DOHH2 (cell line): ENCODE results near the gene OTUD4.

Experiments
- H3F3A ChIP-seq: fragments of 200-600 bp; sonication (generic), shearing (Covaris generic); 2 replicates; pipeline ENCODE4 v1.6.0; 2016; ENCODE audit warnings: antibody characterized with exemption, mild to moderate bottlenecking; ENCODE audit not compliant: control insufficient read depth, insufficient read depth
- H3K27ac ChIP-seq: fragments of 200-600 bp; sonication (generic); 2 replicates; pipeline ENCODE4 v1.5.1; 2014; ENCODE audit warnings: low read depth, mild to moderate bottlenecking, low read length, moderate library complexity
- H3K27me3 ChIP-seq: fragments of 200-600 bp; sonication (generic); 2 replicates; pipeline ENCODE4 v1.6.1; 2014; ENCODE audit warnings: mild to moderate bottlenecking, low read length, mixed read lengths; ENCODE audit not compliant: control insufficient read depth
- H3K36me3 ChIP-seq: fragments of 200-600 bp; sonication (generic); 2 replicates; pipeline ENCODE4 v1.6.1; 2014; ENCODE audit warnings: mild to moderate bottlenecking, low read length, moderate library complexity, mixed read lengths; ENCODE audit not compliant: control insufficient read depth
- H3K4me1 ChIP-seq: fragments of 200-600 bp; sonication (generic); 2 replicates; pipeline ENCODE4 v1.6.1; 2014; ENCODE audit warnings: mild to moderate bottlenecking, low read length, mixed read lengths; ENCODE audit not compliant: control insufficient read depth
- H3K4me2 ChIP-seq: fragments of 200-600 bp; sonication (generic); 2 replicates; pipeline ENCODE4 v1.6.0; 2014; ENCODE audit warnings: mild to moderate bottlenecking, low read length, moderate library complexity
- H3K4me3 ChIP-seq: fragments of 200-600 bp; sonication (generic); 2 replicates; pipeline ENCODE4 v1.5.1; 2014; ENCODE audit warnings: mild to moderate bottlenecking, low read length, mixed read lengths
- H3K79me2 ChIP-seq: fragments of 200-600 bp; sonication (generic); 2 replicates; pipeline ENCODE4 v1.6.1; 2014; ENCODE audit warnings: mild to moderate bottlenecking, low read length, mixed read lengths; ENCODE audit not compliant: control insufficient read depth
- H3K9me2 ChIP-seq: fragments of 200-600 bp; sonication (generic); replicated peaks from 2 replicates; pipeline ENCODE4 v1.6.1; 2014; ENCODE audit warnings: mild to moderate bottlenecking, low read length, mixed read lengths; ENCODE audit not compliant: control insufficient read depth
- H3K9me3 ChIP-seq: fragments of 200-600 bp; sonication (generic); 2 replicates; pipeline ENCODE4 v1.6.1; 2014; ENCODE audit warnings: antibody characterized with exemption, low read length, mixed read lengths; ENCODE audit not compliant: control insufficient read depth, insufficient read depth
- H4K20me1 ChIP-seq: fragments of 200-600 bp; sonication (generic); 2 replicates; pipeline ENCODE4 v1.6.0; 2014; ENCODE audit warnings: low read depth, mild to moderate bottlenecking, antibody characterized with exemption, low read length, moderate library complexity; ENCODE audit not compliant: control insufficient read depth, insufficient read depth
- CTCF ChIP-seq: fragments of 200-600 bp; sonication (generic); IDR thresholded peaks from one replicate; pipeline ENCODE4 v1.5.1; 2014; ENCODE audit warnings: antibody characterized with exemption, mild to moderate bottlenecking, low read depth, low read length; ENCODE audit not compliant: poor library complexity, severe bottlenecking
- EZH2phosphoT487 ChIP-seq: fragments of 200-600 bp; sonication (generic); IDR thresholded peaks from 2 replicates; pipeline ENCODE4 v1.6.1; 2017; ENCODE audit warnings: borderline replicate concordance, mild to moderate bottlenecking, antibody characterized with exemption, low read length, moderate library complexity, mixed read lengths

OTUD4 gene

GRCh38 chr4:145213245-145213644, 32.9 kb upstream of the OTUD4 start:
- Histone ChIP-seq H3K9me2 (no peaks in the 10 kb centered on the region), H3K9me3 (no peaks in the 10 kb centered on the region), H4K20me1 (no peaks in the 10 kb centered on the region), H3K4me3 (no peak overlapping the region), H3K36me3 (no peaks in the 10 kb centered on the region), H3K27ac (no peak overlapping the region), H3K79me2 (no peaks in the 10 kb centered on the region), H3K4me2 (no peak overlapping the region), H3K4me1 (peaks cover 17% of the 10 kb centered on the region), H3K27me3 (no peaks in the 10 kb centered on the region), H3F3A (peaks cover 8% of the 10 kb centered on the region)
- TF ChIP-seq CTCF (no peak), EZH2phosphoT487 (no peak)

GRCh38 chr4:145207934-145208333, 27.5 kb upstream of the OTUD4 start:
- no peaks in the 10 kb centered on the region for H3K27me3 ChIP-seq
- no peaks in the 10 kb centered on the region for H3K36me3 ChIP-seq
- no peaks in the 10 kb centered on the region for H3F3A ChIP-seq
- no peaks in the 10 kb centered on the region for H3K4me1 ChIP-seq
- H3K4me2 ChIP-seq: no peak overlapping the region
- H3K9me2 ChIP-seq: no peaks in the 10 kb centered on the region
- H4K20me1 ChIP-seq: no peaks in the 10 kb centered on the region
- H3K4me3 ChIP-seq: no peak overlapping the region
- TF ChIP-seq CTCF (no peak), EZH2phosphoT487 (no peak)
- no peak overlapping the region for H3K27ac ChIP-seq
- H3K9me3 ChIP-seq: no peaks in the 10 kb centered on the region
- H3K79me2 ChIP-seq: no peaks in the 10 kb centered on the region

- H3K9me3 ChIP-seq: no peaks in the 10 kb centered on the region
- H3K4me3 ChIP-seq: no peak overlapping the region
- no peaks in the 10 kb centered on the region for H4K20me1 ChIP-seq
- no peaks in the 10 kb centered on the region for H3K27me3 ChIP-seq
- no peak overlapping the region for H3K4me2 ChIP-seq
- H3K79me2 ChIP-seq: no peaks in the 10 kb centered on the region
- no peaks in the 10 kb centered on the region for H3F3A ChIP-seq
- H3K27ac ChIP-seq: no peak overlapping the region
- no peaks in the 10 kb centered on the region for H3K36me3 ChIP-seq
- no peaks in the 10 kb centered on the region for H3K9me2 ChIP-seq
- TF ChIP-seq CTCF: no peak
- TF ChIP-seq EZH2phosphoT487: no peak
- H3K4me1 ChIP-seq: no peaks in the 10 kb centered on the region
Measured at GRCh38 chr4:145203410-145203809, 23.0 kb upstream of the OTUD4 start.

GRCh38 chr4:145200366-145200765, 20.0 kb upstream of the OTUD4 start:
- no peaks in the 10 kb centered on the region for H3K79me2 ChIP-seq
- peaks cover 4% of the 10 kb centered on the region for H3K4me1 ChIP-seq
- no peak overlapping the region for H3K4me2 ChIP-seq
- 0 out of 2 replicates have a peak, but pooled peaks cover under 1% of the 10 kb centered on the region for H3F3A ChIP-seq
- H4K20me1 ChIP-seq: no peaks in the 10 kb centered on the region
- no peaks in the 10 kb centered on the region for H3K27me3 ChIP-seq
- no peaks in the 10 kb centered on the region for H3K9me3 ChIP-seq
- H3K36me3 ChIP-seq: no peaks in the 10 kb centered on the region
- no peak overlapping the region for H3K27ac ChIP-seq
- no peak overlapping the region for H3K4me3 ChIP-seq
- TF ChIP-seq EZH2phosphoT487 (no peak), CTCF (no peak)
- no peaks in the 10 kb centered on the region for H3K9me2 ChIP-seq
